PC-3 (cell line): ENCODE results near the gene HRH4. TPM values are rescaled to one million over a fixed set of nuclear protein-coding genes. Genes with fewer than 3 reads are reported as not detected.

ENCODE experiments used
- ATAC-seq: fragments of 200-7000 bp; cut with Tn5 transposase; 2 replicates; pipeline ENCODE4 v1.9.1; 2020; ENCODE audit warnings: mild to moderate bottlenecking, moderate library complexity
- BruUV-seq: library from RNA; stranded (reverse); fragments of 400-500 nt; replicated peaks from 2 replicates; lab custom pipeline; 2021; lab: Mats Ljungman, UMichigan
- CTCF ChIA-PET: fragments of 300-600 bp; sonication (Branson Sonifier 250); formaldehyde crosslinking; loops from one replicate; lab custom pipeline; 2022; ENCODE audit warnings: antibody characterized with exemption; lab: Charles Lee
- POLR2A ChIA-PET: fragments of 300-600 bp; sonication (Branson Sonifier 250); formaldehyde crosslinking; loops from one replicate; lab custom pipeline; 2022; ENCODE audit warnings: antibody characterized with exemption; ENCODE audit not compliant: unreplicated experiment; lab: Charles Lee
- DNase-seq: peaks from one replicate; pipeline ENCODE4 v3.0.0-alpha.2; 2015
- H2AFZ ChIP-seq: fragments of 300-600 bp; sonication (generic); 2 replicates; pipeline ENCODE4 v1.6.0; 2016; ENCODE audit warnings: antibody characterized with exemption, low read length
- H3F3A ChIP-seq: fragments of 300-600 bp; sonication (generic); one replicate; pipeline ENCODE4 v1.6.0; 2017; ENCODE audit warnings: antibody characterized with exemption, low read length, control low read depth, mild to moderate bottlenecking; ENCODE audit not compliant: unreplicated experiment
- H3K27ac ChIP-seq: fragments of 300-600 bp; sonication (generic); 2 replicates; pipeline ENCODE4 v1.5.1; 2016; ENCODE audit warnings: mild to moderate bottlenecking, low read length
- H3K27me3 ChIP-seq: fragments of 300-600 bp; sonication (generic); 2 replicates; pipeline ENCODE4 v1.6.1; 2016; ENCODE audit warnings: low read length, mixed read lengths
- H3K36me3 ChIP-seq: fragments of 300-600 bp; sonication (generic); 2 replicates; pipeline ENCODE4 v1.6.1; 2016; ENCODE audit warnings: low read depth, mixed run types, low read length, mixed read lengths
- H3K4me1 ChIP-seq: fragments of 300-600 bp; sonication (generic); 2 replicates; pipeline ENCODE4 v1.5.1; 2016; ENCODE audit warnings: low read length; ENCODE audit not compliant: insufficient read depth
- H3K4me2 ChIP-seq: fragments of 300-600 bp; sonication (generic); 2 replicates; pipeline ENCODE4 v1.6.0; 2016; ENCODE audit warnings: low read length
- H3K4me3 ChIP-seq: fragments of 300-600 bp; sonication (generic); 2 replicates; pipeline ENCODE4 v1.5.1; 2016; ENCODE audit warnings: mild to moderate bottlenecking, low read length, mixed read lengths
- H3K79me2 ChIP-seq: fragments of 300-600 bp; sonication (generic); 2 replicates; pipeline ENCODE4 v1.6.1; 2017; ENCODE audit warnings: low read length, mixed read lengths
- H3K9ac ChIP-seq: fragments of 300-600 bp; sonication (generic); 2 replicates; pipeline ENCODE4 v1.6.0; 2016; ENCODE audit warnings: mild to moderate bottlenecking, low read length
- H3K9me2 ChIP-seq: fragments of 300-600 bp; sonication (generic); replicated peaks from 2 replicates; pipeline ENCODE4 v1.6.1; 2016; ENCODE audit warnings: mixed run types, low read length, mixed read lengths
- H3K9me3 ChIP-seq: fragments of 300-600 bp; sonication (generic); 2 replicates; pipeline ENCODE4 v1.6.1; 2016; ENCODE audit warnings: low read length, mixed read lengths
- H4K20me1 ChIP-seq: fragments of 300-600 bp; sonication (generic); 2 replicates; pipeline ENCODE4 v1.6.1; 2016; ENCODE audit warnings: low read length, mixed read lengths
- CTCF ChIP-seq: fragments of 300-600 bp; sonication (generic); conservative IDR thresholded peaks from 2 replicates; pipeline ENCODE4 v1.5.1; 2017; ENCODE audit warnings: antibody characterized with exemption, low read depth, mild to moderate bottlenecking, low read length
- EZH2 ChIP-seq: fragments of 300-600 bp; sonication (generic); IDR thresholded peaks from one replicate; pipeline ENCODE4 v1.6.1; 2017; ENCODE audit warnings: antibody characterized with exemption, mild to moderate bottlenecking, low read length; ENCODE audit not compliant: unreplicated experiment
- EZH2phosphoT487 ChIP-seq: fragments of 300-600 bp; sonication (generic); IDR thresholded peaks from 2 replicates; pipeline ENCODE4 v1.6.1; 2018; ENCODE audit warnings: mild to moderate bottlenecking, antibody characterized with exemption, low read length, borderline replicate concordance
- intact Hi-C: fragments of 100-400 bp; cut with micrococcal nuclease; formaldehyde crosslinking; loops from 2 replicates; pipeline ENCODE4 v1.9.0; 2023
- total RNA-seq: library from RNA; depleted of rRNA; stranded (reverse); fragments of >200 nt; gene quantifications from 2 replicates; pipeline ENCODE4 v1.2.3, GENCODE V29; 2014

HRH4 gene
- total RNA-seq, 1 experiment from 2014 or later = not detected

GRCh38 chr18:24515721-24516120 lies 55.3 kb downstream of the HRH4 start:
- CTCF ChIA-PET = interaction anchor here (0.6 kb wide), 1 partner anchor 16 kb away, joined by 3 read pairs; no protein-coding TSS in a partner anchor
- BruUV-seq = no TSS peak
- no peak overlapping the region for H3K4me3 ChIP-seq
- TF ChIP-seq EZH2 = no peak
- TF ChIP-seq CTCF = no peak
- TF ChIP-seq EZH2phosphoT487 = no peak
- no peak overlapping the region for H3K9ac ChIP-seq
- no peaks in the 10 kb centered on the region for H3K9me2 ChIP-seq
- H3K27me3 ChIP-seq = peaks cover 44% of the 10 kb centered on the region
- DNase-seq (no peak), ATAC-seq (no peak)
- H3K4me1 ChIP-seq = no peaks in the 10 kb centered on the region
- no peak overlapping the region for H3K4me2 ChIP-seq
- H4K20me1 ChIP-seq = no peaks in the 10 kb centered on the region
- H2AFZ ChIP-seq = no peak overlapping the region
- no peaks in the 10 kb centered on the region for H3K9me3 ChIP-seq
- no peaks in the 10 kb centered on the region for H3K79me2 ChIP-seq
- H3F3A ChIP-seq = no peaks in the 10 kb centered on the region
- no peak overlapping the region for H3K27ac ChIP-seq
- POLR2A ChIA-PET = no interaction called here
- no peaks in the 10 kb centered on the region for H3K36me3 ChIP-seq
- intact Hi-C loops = no loop called here

GRCh38 chr18:24516261-24516660 lies 55.8 kb downstream of the HRH4 start:
- Histone ChIP-seq H3K4me3 (no peak overlapping the region), H3K9me2 (no peaks in the 10 kb centered on the region), H3K9ac (no peak overlapping the region), H3K27me3 (peaks cover 50% of the 10 kb centered on the region), H3K27ac (no peak overlapping the region), H3K79me2 (no peaks in the 10 kb centered on the region), H2AFZ (no peak overlapping the region), H3K9me3 (no peaks in the 10 kb centered on the region), H3K36me3 (no peaks in the 10 kb centered on the region), H3K4me1 (no peaks in the 10 kb centered on the region), H3K4me2 (no peak overlapping the region), H3F3A (no peaks in the 10 kb centered on the region), H4K20me1 (no peaks in the 10 kb centered on the region)
- intact Hi-C loops = no loop called here
- no peak for DNase-seq
- ChIA-PET CTCF (interaction anchor here (0.6 kb wide), 1 partner anchor 15 kb away, joined by 3 read pairs; no protein-coding TSS in a partner anchor), POLR2A (no interaction called here)
- BruUV-seq = no TSS peak
- TF ChIP-seq CTCF (no peak), EZH2phosphoT487 (no peak), EZH2 (no peak)
- ATAC-seq = no peak

GRCh38 chr18:24517554-24517953 lies 57.1 kb downstream of the HRH4 start:
- H4K20me1 ChIP-seq = no peaks in the 10 kb centered on the region
- CTCF ChIA-PET = no interaction called here
- TF ChIP-seq EZH2 = no peak
- TF ChIP-seq CTCF = no peak
- no peak for TF ChIP-seq EZH2phosphoT487
- no peak overlapping the region for H3K4me2 ChIP-seq
- ATAC-seq (no peak), DNase-seq (no peak)
- BruUV-seq = no TSS peak
- H3K4me1 ChIP-seq = no peaks in the 10 kb centered on the region
- intact Hi-C loops = no loop called here
- H2AFZ ChIP-seq = no peak overlapping the region
- H3K9me2 ChIP-seq = no peaks in the 10 kb centered on the region
- H3K36me3 ChIP-seq = no peaks in the 10 kb centered on the region
- H3K27me3 ChIP-seq = peaks cover 60% of the 10 kb centered on the region
- H3K9ac ChIP-seq = no peak overlapping the region
- no peaks in the 10 kb centered on the region for H3K9me3 ChIP-seq
- H3K4me3 ChIP-seq = no peak overlapping the region
- no peak overlapping the region for H3K27ac ChIP-seq
- H3K79me2 ChIP-seq = no peaks in the 10 kb centered on the region
- no peaks in the 10 kb centered on the region for H3F3A ChIP-seq
- POLR2A ChIA-PET = no interaction called here
